Measurements from ENCODE around the gene UGT1A8. TPM values are rescaled to one million over a fixed set of nuclear protein-coding genes. Genes with fewer than 3 reads are reported as not detected.

UGT1A8 gene
- total and polyA plus RNA-seq, 9 of the 15 experiments (the other 6 are each of a cell fraction or from before 2014, with no cell fraction given), result 0.04 TPM; not detected in 8

DNA sequence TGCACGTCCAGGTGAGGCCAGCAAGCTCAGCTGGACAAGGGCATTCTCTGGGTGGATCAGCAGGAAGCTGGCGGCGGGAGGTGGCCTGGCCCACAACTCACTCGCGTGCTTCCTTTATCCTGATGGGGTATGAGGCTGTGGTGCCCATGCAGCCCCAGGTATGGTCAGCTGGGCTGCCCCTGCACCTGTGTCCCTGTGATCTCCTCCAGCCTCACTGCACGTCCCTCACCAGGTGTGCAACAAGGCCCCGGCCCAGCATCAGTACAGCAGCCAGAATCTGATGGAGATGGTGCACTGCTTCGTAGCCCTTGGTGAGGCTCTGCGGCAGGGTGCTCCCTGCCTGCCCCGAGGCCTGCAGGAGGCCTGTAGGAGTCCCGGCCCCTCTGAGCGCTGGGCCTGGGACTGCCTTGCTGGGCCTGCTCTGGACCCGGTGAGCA, 178.3 kb downstream of the UGT1A8 start:
- Histone ChIP-seq H3K79me2 (ENCODE audit: control insufficient read depth, insufficient read depth, low read length) (no peaks in the 10 kb centered on the region), H3K4me1 (replicated peaks in 1 of 2; ENCODE audit: control insufficient read depth in 2 of 2, insufficient read depth in 2 of 2, low read length in 2 of 2) (no peaks in the 10 kb centered on the region; a peak in 1 of 5 replicates), H3K4me3 (no peak overlapping the region), H3K9ac (ENCODE audit: insufficient read depth in 1 of 2, low read depth in 2 of 2, low read length in 2 of 2) (no peak overlapping the region), H3K36me3 (ENCODE audit: control insufficient read depth, insufficient read depth, low read length) (no peaks in the 10 kb centered on the region), H3K9me1 (ENCODE audit: control insufficient read depth, insufficient read depth, low read length) (no peaks in the 10 kb centered on the region), H3K27me3 (ENCODE audit: control insufficient read depth in 2 of 2, insufficient read depth in 2 of 2, low read length in 2 of 2) (peaks cover 0 to 38% of the 10 kb centered on the region in 2 experiments; a peak in 2 of 5 replicates), H3K27ac (ENCODE audit: extremely low read depth, low read depth, low read length) (no peak overlapping the region), H3K4me2 (ENCODE audit: insufficient read depth, low read length) (no peak overlapping the region), H4K20me1 (replicated peaks; ENCODE audit: control insufficient read depth, insufficient read depth, low read length) (no peaks in the 10 kb centered on the region), H3K9me3 (replicated peaks; ENCODE audit: control insufficient read depth, insufficient read depth, low read depth, low read length) (no peaks in the 10 kb centered on the region), H2AFZ (ENCODE audit: low read depth, low read length) (no peak overlapping the region)
- FAIRE-seq (no peak), ATAC-seq (no peak), DNase-seq (ENCODE audit: extremely low read depth in 1 of 4, low spot score in 3 of 4) (no peak)
- CTCF ChIA-PET (ENCODE audit: low intra/inter-chr PET ratio), result no interaction called here
- 9% methylated on average over 9 of the region's 13 CpGs for WGBS (ENCODE audit: insufficient coverage, low coverage, missing lambda C conversion rate)
- in situ Hi-C loops (cut with MboI) (no loop called here), intact Hi-C loops (cut with micrococcal nuclease) (no loop called here)
- no peak for TF ChIP-seq NFXL1 (CRISPR knock-in tag; IDR thresholded peaks at IDR 0.05)
- no peak for TF ChIP-seq BCL6 (CRISPR knock-in tag; IDR thresholded peaks at IDR 0.05)
- TF ChIP-seq ZNF316 (IDR thresholded peaks at IDR 0.05), result no peak
- TF ChIP-seq ZNF717 (CRISPR knock-in tag; IDR thresholded peaks at IDR 0.05), result no peak
- TF ChIP-seq E2F3 (CRISPR knock-in tag; IDR thresholded peaks at IDR 0.05), result no peak
- no peak for TF ChIP-seq CEBPB (tag; IDR thresholded peaks at IDR 0.05)
- no peak for TF ChIP-seq STAT5A (IDR thresholded peaks at IDR 0.05; ENCODE audit: borderline replicate concordance, low read length)
- no peak for TF ChIP-seq NR4A1 (CRISPR knock-in tag; IDR thresholded peaks at IDR 0.05)
- no peak for TF ChIP-seq NR4A1 (tag; IDR thresholded peaks at IDR 0.05)
- TF ChIP-seq PHB (CRISPR knock-in tag; IDR thresholded peaks at IDR 0.05), result no peak
- no peak for TF ChIP-seq ETV1 (tag; conservative IDR thresholded peaks at IDR 0.05; ENCODE audit: low read depth)
- TF ChIP-seq ZFP36 (IDR thresholded peaks at IDR 0.05; ENCODE audit: low read depth, low read length, partially characterized antibody), result no peak
- TF ChIP-seq ATF3 (IDR thresholded peaks at IDR 0.05), result no peak
- no peak for TF ChIP-seq ATF3 (CRISPR knock-in tag; conservative IDR thresholded peaks at IDR 0.05)
- POLR2A ChIA-PET, result no interaction called here
- no TSS peak for BruUV-seq (replicated peaks)
